Glutamatergic neuron (in vitro differentiated cells): ENCODE results near the gene MS4A13. TPM values are rescaled to one million over a fixed set of nuclear protein-coding genes. Genes with fewer than 3 reads are reported as not detected.

Source experiments
- DNase-seq: peaks from one replicate; pipeline ENCODE4 v3.0.0; 2022
- H3K27ac Mint-ChIP-seq: one replicate; pipeline ENCODE4 v1.8.0; 2020; ENCODE audit warnings: mild to moderate bottlenecking, mixed read lengths, inconsistent platforms; ENCODE audit not compliant: unreplicated experiment
- H3K27me3 Mint-ChIP-seq: one replicate; pipeline ENCODE4 v1.8.0; 2020; ENCODE audit warnings: mild to moderate bottlenecking, moderate library complexity, mixed read lengths, inconsistent platforms; ENCODE audit not compliant: unreplicated experiment
- H3K36me3 Mint-ChIP-seq: one replicate; pipeline ENCODE4 v1.8.0; 2020; ENCODE audit warnings: mild to moderate bottlenecking, mixed read lengths, inconsistent platforms; ENCODE audit not compliant: unreplicated experiment
- H3K4me1 Mint-ChIP-seq: one replicate; pipeline ENCODE4 v1.8.0; 2020; ENCODE audit warnings: mild to moderate bottlenecking, low read depth, mixed read lengths, inconsistent platforms; ENCODE audit not compliant: unreplicated experiment
- H3K4me3 Mint-ChIP-seq: one replicate; pipeline ENCODE4 v1.8.0; 2020; ENCODE audit warnings: mild to moderate bottlenecking, mixed read lengths, inconsistent platforms; ENCODE audit not compliant: unreplicated experiment
- H3K9me3 Mint-ChIP-seq: one replicate; pipeline ENCODE4 v1.8.0; 2020; ENCODE audit warnings: mild to moderate bottlenecking, moderate library complexity, mixed read lengths, inconsistent platforms; ENCODE audit not compliant: unreplicated experiment
- CTCF ChIP-seq: fragments of 200-600 bp; sonication (generic); IDR thresholded peaks from one replicate; pipeline ENCODE4 v1.5.0; 2021; ENCODE audit not compliant: partially characterized antibody, unreplicated experiment
- total RNA-seq: library from RNA; stranded (reverse); fragmentation: NEBNext Ultra II Directional; extraction: Animal tissue kit (Norgen Biotek cat#: 25700); gene quantifications from one replicate; pipeline ENCODE4 v1.2.1, GENCODE V29; 2021; ENCODE audit not compliant: unreplicated experiment

The MS4A13 gene
- total RNA-seq, 1 donor from 2014 or later = not detected

DNA sequence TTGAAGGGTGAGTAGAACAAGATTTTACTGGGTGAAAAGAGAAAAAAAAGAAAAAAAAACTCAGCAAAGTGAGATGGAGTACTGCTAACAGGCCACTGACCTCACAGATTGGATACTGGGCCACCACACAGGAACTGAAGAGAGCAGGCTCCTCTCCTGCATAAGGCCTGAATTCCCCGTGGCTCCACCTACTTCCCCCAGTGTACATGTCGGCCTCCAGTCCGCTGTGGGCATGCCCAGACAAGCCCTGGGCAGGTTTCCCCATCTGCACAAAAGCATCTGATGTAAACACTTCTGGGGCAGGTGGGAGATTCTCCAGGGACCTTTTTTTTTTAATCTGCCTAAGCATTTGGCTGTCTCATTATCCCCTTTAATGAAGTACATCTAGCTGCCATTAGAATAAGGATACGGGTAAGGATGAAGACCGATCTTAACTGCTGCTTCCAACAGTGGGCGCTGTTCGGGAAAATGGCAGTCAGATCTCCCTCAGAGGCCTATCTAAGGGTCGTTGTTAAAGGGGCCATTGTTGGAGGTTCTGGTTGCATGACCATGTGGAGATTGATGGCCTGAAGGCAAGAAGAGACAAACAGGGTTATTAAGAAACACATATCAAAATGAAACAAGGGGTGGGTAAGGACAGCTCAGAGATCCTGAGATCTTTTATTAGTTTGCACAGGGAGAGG is 48.5 kb downstream of the MS4A13 start:
- no peak overlapping the region for H3K4me3 Mint-ChIP-seq
- H3K27me3 Mint-ChIP-seq = peaks cover 5% of the 10 kb centered on the region
- H3K4me1 Mint-ChIP-seq = peaks cover 2% of the 10 kb centered on the region
- peaks cover 20% of the 10 kb centered on the region for H3K9me3 Mint-ChIP-seq
- TF ChIP-seq CTCF = no peak
- peak; percentile 50 for DNase-seq
- peak overlapping the region; percentile 89 for H3K27ac Mint-ChIP-seq
- peaks cover 29% of the 10 kb centered on the region for H3K36me3 Mint-ChIP-seq

- H3K4me3 Mint-ChIP-seq = no peak overlapping the region
- H3K4me1 Mint-ChIP-seq = peaks cover 2% of the 10 kb centered on the region
- peaks cover 8% of the 10 kb centered on the region for H3K9me3 Mint-ChIP-seq
- H3K27ac Mint-ChIP-seq = no peak overlapping the region
- no peak for DNase-seq
- no peak for TF ChIP-seq CTCF
- H3K27me3 Mint-ChIP-seq = peaks cover 3% of the 10 kb centered on the region
- peaks cover 15% of the 10 kb centered on the region for H3K36me3 Mint-ChIP-seq
Measured at GRCh38 chr11:60566776-60567175, 51.6 kb downstream of the MS4A13 start.

- Mint-ChIP-seq H3K4me3 (no peak overlapping the region), H3K27ac (no peak overlapping the region), H3K36me3 (no peaks in the 10 kb centered on the region), H3K27me3 (no peaks in the 10 kb centered on the region), H3K9me3 (no peaks in the 10 kb centered on the region), H3K4me1 (no peaks in the 10 kb centered on the region)
- DNase-seq = no peak
- no peak for TF ChIP-seq CTCF
Measured at GRCh38 chr11:60570970-60571369, 55.8 kb downstream of the MS4A13 start.

DNA sequence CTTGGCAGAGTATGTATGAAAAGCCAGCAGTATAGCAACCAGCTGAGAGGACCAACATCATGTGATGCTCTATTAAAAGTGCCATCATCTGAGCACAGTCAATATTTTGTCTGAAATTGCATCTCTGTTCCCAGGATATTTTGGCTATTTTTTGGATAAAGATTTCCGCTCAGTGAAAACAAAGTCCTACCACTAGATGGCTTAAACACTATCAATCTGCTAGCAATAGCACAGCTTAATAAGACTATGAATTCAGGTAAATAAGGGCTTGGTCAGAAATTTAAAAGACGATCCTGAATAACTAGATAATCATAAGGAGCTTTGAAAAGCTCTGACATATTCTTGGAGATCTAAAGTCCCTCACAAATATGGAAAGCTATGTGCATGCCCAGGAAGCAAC is 74.4 kb downstream of the MS4A13 start:
- Mint-ChIP-seq H3K27ac (no peak overlapping the region), H3K9me3 (peaks cover 3% of the 10 kb centered on the region), H3K4me3 (no peak overlapping the region), H3K4me1 (no peaks in the 10 kb centered on the region), H3K36me3 (peaks cover 8% of the 10 kb centered on the region), H3K27me3 (no peaks in the 10 kb centered on the region)
- DNase-seq = no peak
- peak; percentile 28 for TF ChIP-seq CTCF

Other genes starting within 250 kb of the MS4A13 start
- not detected for gene MS4A4A, start 234.7 kb upstream of the MS4A13 start, total RNA-seq
- gene MS4A6E, start 188.1 kb upstream of the MS4A13 start, total RNA-seq = not detected
- not detected for gene MS4A7, start 136.9 kb upstream of the MS4A13 start, total RNA-seq
- gene MS4A14, start 118.9 kb upstream of the MS4A13 start, total RNA-seq = not detected
- gene MS4A5, start 85.8 kb upstream of the MS4A13 start, total RNA-seq = not detected
- gene MS4A1, start 59.5 kb upstream of the MS4A13 start, total RNA-seq = not detected
- not detected for gene MS4A12, start 22.6 kb upstream of the MS4A13 start, total RNA-seq
- gene MS4A8, start 184.2 kb downstream of the MS4A13 start, total RNA-seq = not detected
- gene MS4A18, start 209.3 kb downstream of the MS4A13 start, total RNA-seq = not detected
- gene MS4A15, start 241.5 kb downstream of the MS4A13 start, total RNA-seq = not detected